HG03520 (cell line): ENCODE data around the gene RPTOR.

Experiments
- ATAC-seq: cut with Tn5 transposase; IDR thresholded peaks from one replicate; pipeline ENCODE4 v1.9.1; 2021; ENCODE audit warnings: mild to moderate bottlenecking, moderate library complexity; ENCODE audit not compliant: unreplicated experiment

RPTOR gene

GRCh38 chr17:80835816-80836657 is 291.4 kb downstream of the RPTOR start:
- ATAC-seq, result no peak

GRCh38 chr17:80836658-80836965 is 292.0 kb downstream of the RPTOR start:
- ATAC-seq, result no peak

GRCh38 chr17:80836971-80837481 is 292.4 kb downstream of the RPTOR start:
- ATAC-seq, result no peak

GRCh38 chr17:80837711-80838110 is 293.1 kb downstream of the RPTOR start:
- no peak for ATAC-seq

GRCh38 chr17:80838311-80839025 is 293.8 kb downstream of the RPTOR start:
- ATAC-seq, result no peak

- ATAC-seq, result no peak
Measured at GRCh38 chr17:80839026-80839345, 294.3 kb downstream of the RPTOR start.

GRCh38 chr17:80839511-80839941 is 294.9 kb downstream of the RPTOR start:
- no peak for ATAC-seq

GRCh38 chr17:80839970-80840369 is 295.3 kb downstream of the RPTOR start:
- no peak for ATAC-seq

- no peak for ATAC-seq
Measured at GRCh38 chr17:80842456-80843013, 297.9 kb downstream of the RPTOR start.

- no peak for ATAC-seq
Measured at GRCh38 chr17:80843741-80844156, 299.1 kb downstream of the RPTOR start.

- ATAC-seq, result no peak
Measured at GRCh38 chr17:80844418-80844990, 299.9 kb downstream of the RPTOR start.

GRCh38 chr17:80845069-80845862 is 300.6 kb downstream of the RPTOR start:
- no peak for ATAC-seq

GRCh38 chr17:80845863-80846671 is 301.4 kb downstream of the RPTOR start:
- ATAC-seq, result no peak

GRCh38 chr17:80846932-80847331 is 302.3 kb downstream of the RPTOR start:
- no peak for ATAC-seq

GRCh38 chr17:80847496-80848230 is 303.0 kb downstream of the RPTOR start:
- ATAC-seq, result no peak

- ATAC-seq, result no peak
Measured at GRCh38 chr17:80848449-80849102, 303.9 kb downstream of the RPTOR start.

- ATAC-seq, result no peak
Measured at GRCh38 chr17:80849119-80849518, 304.5 kb downstream of the RPTOR start.

- ATAC-seq, result no peak
Measured at GRCh38 chr17:80850109-80850508, 305.5 kb downstream of the RPTOR start.

GRCh38 chr17:80850817-80851216 is 306.2 kb downstream of the RPTOR start:
- ATAC-seq, result no peak
